Iris pigment epithelial cell (primary cell): ENCODE results near the gene CRY1.
A peak's percentile ranks its signal among the peaks of the same experiment; 100 is the strongest.
"Not testable (repeated sequence)": the region's sequence is repeated elsewhere in the genome, so short reads cannot be mapped to it uniquely, and the experiment has no call there.

Experiments
- DNase-seq: peaks from one replicate; pipeline ENCODE4 v3.0.0-alpha.2; 2011; ENCODE audit warnings: low read depth

The CRY1 gene

DNA sequence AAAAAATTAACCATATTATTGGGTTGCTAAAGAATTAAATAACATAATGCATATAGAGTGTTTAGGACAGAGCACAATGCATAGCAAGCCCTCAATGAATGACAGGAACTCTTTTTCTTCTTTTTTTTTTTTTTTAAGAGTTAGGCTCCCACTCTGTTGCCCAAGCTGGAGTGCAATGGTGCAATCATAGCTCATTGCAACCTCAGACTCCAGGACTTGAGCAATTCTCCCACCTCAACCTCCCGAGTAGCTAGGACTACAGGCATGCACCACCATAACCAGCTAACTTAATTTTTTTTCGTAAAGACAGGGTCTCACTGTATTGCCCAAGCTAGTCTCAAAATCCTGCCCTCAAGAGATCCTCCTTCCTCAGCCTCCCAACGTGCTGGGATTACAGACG is 85.9 kb downstream of the CRY1 start:
- DNase-seq, result no peak

DNA sequence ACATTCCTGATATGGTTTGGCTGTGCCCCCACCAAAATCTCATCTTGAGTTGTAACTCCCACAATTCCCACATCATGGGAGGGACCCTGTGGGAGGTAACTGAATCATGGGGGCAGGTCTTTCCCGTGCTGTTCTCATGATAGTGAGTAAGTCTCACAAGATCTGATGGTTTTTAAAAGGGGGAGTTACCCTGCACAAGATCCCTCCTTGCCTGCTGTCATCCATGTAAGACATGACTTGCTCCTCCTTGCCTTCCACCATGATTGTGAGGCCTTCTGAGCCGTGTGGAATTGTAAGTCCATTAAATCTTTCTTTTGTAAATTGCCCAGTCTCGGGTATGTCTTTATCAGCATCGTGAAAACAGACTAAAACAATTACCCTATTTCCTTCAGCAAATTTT is 90.7 kb downstream of the CRY1 start:
- DNase-seq, result not testable (repeated sequence)

GRCh38 chr12:106999446-106999845 is 93.9 kb downstream of the CRY1 start:
- DNase-seq, result no peak

DNA sequence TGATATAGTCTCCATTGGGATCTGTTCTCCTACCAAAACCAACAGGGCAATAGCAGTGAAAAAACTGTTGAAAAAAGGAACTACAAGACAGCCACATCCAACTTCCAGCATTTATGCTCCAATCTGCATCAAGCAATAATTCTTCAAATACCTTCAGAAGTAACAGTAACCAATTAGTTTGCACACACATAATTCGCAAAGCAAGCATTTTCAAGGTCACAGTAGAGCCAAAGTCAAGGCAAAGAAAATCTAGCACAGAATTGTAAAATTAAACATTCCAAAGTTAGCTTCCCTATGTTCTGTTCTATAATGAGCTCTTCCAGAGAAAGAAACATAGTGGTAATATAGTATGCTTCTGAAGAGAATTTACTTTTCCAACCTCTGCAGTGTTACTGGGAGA is 95.4 kb downstream of the CRY1 start:
- no peak for DNase-seq

- DNase-seq, result not testable (repeated sequence)
Measured at GRCh38 chr12:106996102-106996501, 97.2 kb downstream of the CRY1 start.

DNA sequence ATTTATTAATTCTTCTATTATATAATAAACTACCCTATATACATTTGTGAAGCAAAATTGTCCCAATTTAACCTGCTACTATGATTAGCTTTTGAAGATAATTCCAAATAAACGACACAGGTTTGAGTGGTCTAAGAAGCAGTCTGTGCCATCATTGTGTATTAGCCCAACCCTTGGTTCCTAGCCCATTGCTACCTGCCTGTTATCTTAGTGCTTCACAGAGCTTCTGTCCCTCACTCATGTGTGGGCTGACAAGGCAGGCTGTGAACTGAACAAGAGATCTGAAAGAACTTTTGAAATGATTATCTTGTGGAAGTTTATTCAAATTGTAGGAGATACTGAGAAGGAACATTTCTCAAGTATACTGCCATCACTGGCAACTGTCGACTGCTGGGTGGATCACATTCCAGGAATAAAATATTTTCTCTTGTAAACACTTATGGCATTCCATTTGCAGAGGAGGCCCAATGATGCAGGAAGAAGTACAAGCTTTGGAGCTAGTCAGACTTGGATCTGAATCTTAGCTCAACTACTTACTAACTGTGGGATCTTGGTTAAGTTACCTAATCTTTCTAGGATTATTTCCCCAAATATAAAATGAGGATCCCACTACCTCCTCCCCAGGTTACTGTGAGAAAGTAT is 98.6 kb downstream of the CRY1 start:
- DNase-seq, result peak; percentile 76

DNA sequence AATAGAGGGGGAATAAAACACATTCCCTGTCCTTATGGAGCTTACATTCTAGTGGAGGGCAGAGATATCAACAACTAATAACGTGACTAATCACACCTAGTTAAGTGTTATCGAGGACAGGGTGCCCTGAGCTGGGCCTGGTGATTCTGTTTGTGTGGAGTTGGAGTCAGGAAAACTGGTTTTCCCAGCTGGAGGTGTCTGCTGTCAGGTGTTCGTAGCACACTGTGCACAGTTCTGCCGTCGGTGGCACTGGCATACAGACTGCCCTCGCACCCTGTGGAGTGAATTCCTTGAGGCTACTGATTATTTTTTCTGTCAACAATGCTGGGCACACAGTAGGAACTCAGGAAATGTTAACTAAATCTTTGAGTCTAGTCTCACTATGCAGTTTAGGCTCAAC is 105.5 kb downstream of the CRY1 start:
- no peak for DNase-seq

DNA sequence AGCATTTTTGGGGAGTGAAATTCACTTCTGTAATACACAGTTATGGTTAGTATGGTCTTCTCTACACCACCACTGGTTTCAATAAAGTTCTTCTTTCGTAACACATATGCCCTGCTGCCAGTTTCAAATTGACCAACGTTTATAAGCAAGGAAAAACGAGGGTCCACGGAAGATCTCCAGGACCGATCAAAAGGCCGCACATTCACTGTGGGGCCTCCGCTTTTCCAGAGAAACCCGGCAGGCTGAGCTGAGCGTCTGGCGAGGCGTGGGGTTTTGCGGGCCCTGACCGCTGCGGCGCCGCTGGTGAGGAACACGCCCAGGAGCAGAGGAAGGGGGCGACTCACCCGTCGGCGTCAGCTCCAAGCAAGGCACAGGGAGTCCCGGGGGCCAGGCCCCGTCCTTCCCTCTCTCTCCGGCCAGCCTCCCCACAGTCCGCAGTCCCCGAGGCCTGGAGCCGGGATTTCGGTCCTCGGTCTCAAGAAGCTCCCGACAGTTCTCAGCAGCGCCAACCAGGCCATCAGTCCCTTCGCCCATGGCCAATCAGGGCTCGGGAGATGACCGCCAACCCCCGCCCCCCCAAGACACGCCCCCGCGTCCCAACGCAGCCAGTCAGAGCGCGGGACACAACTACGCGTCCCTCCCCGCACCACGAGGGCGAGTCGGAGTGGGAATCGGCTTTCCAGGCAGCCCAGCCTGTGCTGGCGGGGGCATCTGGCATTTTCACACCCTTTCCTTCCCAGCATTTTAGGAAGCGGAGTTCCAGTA is 106.5 kb downstream of the CRY1 start, which contains the start of gene MTERF2:
Gene MTERF2, minus strand, starts transcription at position 522 of the 765 bp plus-strand sequence. CDS start 8,432 bp downstream, outside the sequence.
- DNase-seq, result peak; percentile 96

- no peak for DNase-seq
Measured at GRCh38 chr12:106986135-106986534, 107.2 kb downstream of the CRY1 start.

DNA sequence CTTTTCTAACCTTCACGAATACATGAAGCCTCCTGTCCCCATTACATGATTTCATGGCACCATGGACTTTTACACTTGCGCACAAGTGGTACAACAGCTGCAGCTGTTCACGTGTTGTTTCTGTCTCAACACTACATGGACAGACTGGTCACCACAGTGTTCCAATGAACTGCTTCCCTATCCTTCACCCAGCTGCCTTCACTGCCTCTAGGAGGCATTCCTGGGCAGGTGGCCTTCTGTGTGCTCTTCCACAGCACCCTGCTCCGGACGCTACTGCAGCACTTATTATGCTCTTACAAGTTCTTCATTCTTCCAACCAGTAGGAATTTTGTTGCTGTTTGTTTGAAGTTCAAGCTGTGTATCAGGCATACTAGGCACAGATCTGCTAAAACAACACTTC is 107.9 kb downstream of the CRY1 start:
- DNase-seq, result no peak

- no peak for DNase-seq
Measured at GRCh38 chr12:106984588-106985137, 108.7 kb downstream of the CRY1 start.

DNA sequence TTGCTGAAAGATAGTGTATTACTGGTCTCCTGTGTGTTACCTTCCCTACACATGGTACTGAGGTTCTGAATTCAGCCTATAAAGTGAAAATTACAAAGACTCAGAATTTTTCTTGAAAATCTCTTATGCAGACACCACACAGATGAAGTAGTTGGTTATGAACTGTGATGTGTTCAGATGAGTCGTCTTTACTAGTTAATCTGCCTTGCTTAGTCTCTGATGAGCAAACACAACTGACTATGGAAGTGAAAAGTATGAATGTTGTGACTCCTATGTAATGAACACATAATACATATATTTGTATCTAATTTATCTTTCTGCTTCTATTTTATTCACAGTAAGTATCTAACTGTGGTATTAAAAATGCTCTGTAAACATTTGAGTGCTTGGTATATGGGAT is 111.1 kb downstream of the CRY1 start:
- DNase-seq, result peak; percentile 37

DNA sequence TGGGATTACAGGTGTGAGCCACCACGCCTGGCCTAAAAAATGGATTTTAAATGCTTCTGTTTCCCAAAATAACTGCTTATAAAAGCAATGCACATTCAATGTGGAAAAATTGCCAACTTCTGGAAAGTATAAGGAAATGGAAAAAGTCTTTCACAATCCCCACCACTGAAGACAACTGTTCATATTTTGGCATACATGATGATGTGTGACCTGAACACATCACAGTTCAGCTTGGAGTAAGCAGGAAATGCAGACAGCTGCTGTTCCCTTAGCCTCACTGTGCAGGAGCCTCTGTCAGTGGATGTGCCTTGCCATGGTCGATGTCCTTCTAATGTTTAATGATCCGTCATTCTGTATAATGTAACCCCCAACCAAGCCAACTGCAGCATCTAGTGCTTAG is 111.6 kb downstream of the CRY1 start:
- peak; percentile 48 for DNase-seq

- peak; percentile 32 for DNase-seq
Measured at GRCh38 chr12:106980944-106981343, 112.4 kb downstream of the CRY1 start.

DNA sequence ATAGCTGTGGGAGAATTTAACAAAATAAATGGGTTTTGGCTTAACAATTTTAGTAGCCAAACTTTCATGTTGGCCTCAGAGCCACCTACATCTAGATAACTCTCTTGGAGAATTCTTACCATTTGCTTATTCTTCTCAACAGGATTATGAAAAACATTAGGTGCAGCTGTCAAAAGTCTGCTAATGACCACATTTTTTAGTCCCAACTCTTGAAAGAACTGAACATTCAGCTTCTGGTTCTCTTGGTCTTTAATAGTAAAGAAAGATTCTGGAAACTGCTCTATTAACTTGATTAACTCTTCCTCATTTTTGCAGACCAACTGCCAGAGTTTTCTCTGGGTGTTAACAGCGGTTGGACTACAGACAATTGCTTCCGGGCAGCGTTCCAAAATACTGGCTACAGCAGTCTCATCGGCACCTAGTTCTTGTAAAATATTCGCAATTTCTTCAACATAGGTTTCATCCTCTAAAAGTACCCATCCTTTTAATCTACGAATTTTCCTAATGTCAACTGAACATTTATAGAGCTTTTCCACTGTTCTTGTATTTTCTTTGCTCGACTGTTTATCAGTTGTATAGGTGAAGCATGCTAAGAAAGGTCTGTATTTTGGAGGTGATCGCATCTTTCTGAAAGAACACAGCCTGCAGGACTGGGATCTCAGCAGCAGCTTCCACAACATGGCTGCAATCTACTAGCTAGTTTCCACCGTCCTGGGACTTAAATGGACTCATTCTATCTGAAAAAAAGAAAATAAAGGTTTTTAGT is 115.1 kb downstream of the CRY1 start:
- DNase-seq, result no peak

GRCh38 chr12:106976668-106977067 is 116.7 kb downstream of the CRY1 start:
- DNase-seq, result no peak

DNA sequence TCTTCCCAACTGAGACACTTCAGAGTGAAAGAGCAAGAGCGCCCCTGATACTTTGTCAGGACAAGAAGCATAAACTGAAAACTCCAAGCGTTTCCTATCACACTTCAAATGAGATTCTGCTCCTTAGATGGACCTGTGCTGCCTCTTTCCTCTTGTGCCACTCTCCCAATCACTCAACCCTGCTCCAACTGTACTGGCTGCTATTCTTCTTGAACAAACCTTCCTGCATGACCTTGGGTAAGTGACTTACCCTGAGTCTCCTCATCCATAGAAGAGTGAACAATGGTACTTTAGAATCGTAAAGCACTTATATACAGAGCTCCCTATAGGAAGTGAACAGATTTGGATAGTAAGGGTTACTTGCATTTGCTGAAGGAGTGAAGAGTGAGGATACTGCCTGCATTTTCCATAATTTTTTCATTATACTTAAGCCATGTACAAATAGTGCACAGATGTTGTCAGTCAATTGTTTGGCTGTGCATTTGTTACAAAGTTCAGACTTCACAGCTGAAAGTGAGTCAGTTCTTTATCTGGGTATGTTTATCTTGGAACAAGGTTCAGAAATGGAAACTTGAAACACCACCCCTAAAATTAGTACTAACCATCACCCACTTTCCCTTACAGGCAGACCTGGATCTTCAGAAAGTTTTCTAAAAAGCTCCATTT is 117.2 kb downstream of the CRY1 start:
- peak; percentile 86 for DNase-seq

GRCh38 chr12:106975098-106975497 is 118.3 kb downstream of the CRY1 start:
- DNase-seq, result no peak

- no peak for DNase-seq
Measured at GRCh38 chr12:106974511-106974910, 118.8 kb downstream of the CRY1 start.

GRCh38 chr12:106973545-106973944 is 119.8 kb downstream of the CRY1 start:
- no peak for DNase-seq

DNA sequence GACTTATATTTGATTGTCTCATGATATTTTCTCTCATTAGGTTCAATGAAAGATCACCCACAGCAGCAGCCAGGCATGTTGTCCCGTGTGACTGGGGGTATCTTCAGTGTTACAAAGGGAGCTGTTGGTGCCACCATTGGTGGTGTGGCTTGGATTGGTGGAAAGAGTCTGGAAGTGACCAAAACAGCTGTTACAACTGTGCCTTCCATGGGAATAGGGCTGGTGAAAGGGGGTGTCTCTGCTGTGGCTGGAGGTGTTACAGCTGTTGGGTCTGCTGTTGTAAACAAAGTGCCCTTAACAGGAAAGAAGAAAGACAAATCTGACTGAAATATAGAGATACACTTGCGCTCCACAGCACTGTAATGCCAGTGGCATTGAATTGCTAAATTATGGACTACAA is 122.3 kb downstream of the CRY1 start:
- DNase-seq, result no peak

- no peak for DNase-seq
Measured at GRCh38 chr12:106964526-106964925, 128.8 kb downstream of the CRY1 start.
